WTC11 (cell line): ENCODE measurements around the gene VPREB3. TPM values are rescaled to one million over a fixed set of nuclear protein-coding genes. Genes with fewer than 3 reads are reported as not detected.
"Not testable (repeated sequence)": the region's sequence is repeated elsewhere in the genome, so short reads cannot be mapped to it uniquely, and the experiment has no call there.

Experiments used
- ATAC-seq: fragments of 200-7000 bp; cut with Tn5 transposase; 2 replicates; pipeline ENCODE4 v1.10.0; 2021; ENCODE audit warnings: mild to moderate bottlenecking, moderate library complexity
- CTCF ChIA-PET: fragments of 300-600 bp; sonication (Branson Sonifier 250); formaldehyde crosslinking; loops from one replicate; lab custom pipeline; 2021; ENCODE audit warnings: antibody characterized with exemption; lab: Charles Lee
- POLR2A ChIA-PET: fragments of 350-600 bp; sonication (Branson Sonifier 250); formaldehyde crosslinking; loops from one replicate; lab custom pipeline; 2021; ENCODE audit warnings: antibody characterized with exemption; lab: Charles Lee
- DNase-seq: peaks from one replicate; pipeline ENCODE4 v3.0.0; 2021; ENCODE audit warnings: low spot score
- H3K27ac Mint-ChIP-seq: 2 replicates; pipeline ENCODE4 v1.8.0; 2021; ENCODE audit warnings: mixed read lengths
- H3K27me3 Mint-ChIP-seq: 2 replicates; pipeline ENCODE4 v1.8.0; 2021; ENCODE audit warnings: low read depth, mild to moderate bottlenecking, moderate library complexity, mixed read lengths
- H3K36me3 Mint-ChIP-seq: 2 replicates; pipeline ENCODE4 v1.8.0; 2021; ENCODE audit warnings: mixed read lengths
- H3K4me1 Mint-ChIP-seq: 2 replicates; pipeline ENCODE4 v1.8.0; 2022; ENCODE audit warnings: mixed read lengths
- H3K4me3 Mint-ChIP-seq: 2 replicates; pipeline ENCODE4 v1.8.0; 2021; ENCODE audit warnings: mild to moderate bottlenecking, moderate library complexity, mixed read lengths
- H3K9me3 Mint-ChIP-seq: 2 replicates; pipeline ENCODE4 v1.8.0; 2021; ENCODE audit warnings: mixed read lengths
- CBFB ChIP-seq: sonication (generic); formaldehyde crosslinking; IDR thresholded peaks from 2 replicates; pipeline ENCODE4 v1.8.1; 2022; ENCODE audit warnings: mild to moderate bottlenecking, low read depth, missing genetic modification reagents
- EMX1 ChIP-seq: fragments of 250-450 bp; sonication (Bioruptor Pico); IDR thresholded peaks from 2 replicates; pipeline ENCODE4 v1.8.0; 2021; ENCODE audit warnings: mild to moderate bottlenecking
- ESRRA ChIP-seq: sonication (generic); formaldehyde crosslinking; IDR thresholded peaks from 2 replicates; pipeline ENCODE4 v1.8.1; 2022; ENCODE audit warnings: mild to moderate bottlenecking, missing genetic modification reagents, borderline replicate concordance
- ETV6 ChIP-seq: sonication (generic); formaldehyde crosslinking; IDR thresholded peaks from 2 replicates; pipeline ENCODE4 v1.8.1; 2022; ENCODE audit warnings: mild to moderate bottlenecking, missing genetic modification reagents
- HMGA2 ChIP-seq: fragments of 250-450 bp; sonication (Bioruptor Pico); IDR thresholded peaks from 2 replicates; pipeline ENCODE4 v1.4.0; 2021; ENCODE audit warnings: mild to moderate bottlenecking, moderate library complexity
- SP1 ChIP-seq: sonication (generic); formaldehyde crosslinking; conservative IDR thresholded peaks from 2 replicates; pipeline ENCODE4 v1.8.1; 2022; ENCODE audit warnings: missing genetic modification reagents
- TEAD4 ChIP-seq: sonication (generic); formaldehyde crosslinking; IDR thresholded peaks from 2 replicates; pipeline ENCODE4 v1.8.0; 2022; ENCODE audit warnings: mild to moderate bottlenecking, missing genetic modification reagents
- ZNF219 ChIP-seq: sonication (generic); formaldehyde crosslinking; IDR thresholded peaks from 2 replicates; pipeline ENCODE4 v1.8.0; 2023; ENCODE audit warnings: missing genetic modification reagents, mild to moderate bottlenecking, borderline replicate concordance
- ZNF263 ChIP-seq: sonication (generic); formaldehyde crosslinking; IDR thresholded peaks from 2 replicates; pipeline ENCODE4 v1.8.1; 2022; ENCODE audit warnings: low read depth, mild to moderate bottlenecking, moderate library complexity, missing genetic modification reagents
- ZNF416 ChIP-seq: fragments of 250-450 bp; sonication (Bioruptor Pico); IDR thresholded peaks from 2 replicates; pipeline ENCODE4 v1.9.0; 2021; ENCODE audit warnings: mild to moderate bottlenecking, inconsistent platforms
- ZNF423 ChIP-seq: fragments of 250-450 bp; sonication (Bioruptor Pico); IDR thresholded peaks from 2 replicates; pipeline ENCODE4 v2.1.2; 2022; ENCODE audit warnings: mild to moderate bottlenecking, moderate library complexity
- ZNF671 ChIP-seq: fragments of 250-450 bp; sonication (Bioruptor Pico); IDR thresholded peaks from 2 replicates; pipeline ENCODE4 v1.8.0; 2021; ENCODE audit warnings: mild to moderate bottlenecking
- total RNA-seq: library from RNA; stranded (reverse); gene quantifications from 3 replicates; pipeline ENCODE4 v1.2.3, GENCODE V29; 2021
- TF ChIP-seq, protein P1 (sequence below): sonication (generic); formaldehyde crosslinking; IDR thresholded peaks from 2 replicates; pipeline ENCODE4 v1.8.1; 2023; ENCODE audit warnings: mild to moderate bottlenecking, missing genetic modification reagents
- TF ChIP-seq, protein P2 (sequence below): sonication (generic); formaldehyde crosslinking; IDR thresholded peaks from 2 replicates; pipeline ENCODE4 v1.8.0; 2022; ENCODE audit warnings: mild to moderate bottlenecking, missing genetic modification reagents
- TF ChIP-seq, protein P3 (sequence below): fragments of 250-450 bp; sonication (Bioruptor Pico); IDR thresholded peaks from 2 replicates; pipeline ENCODE4 v1.9.0; 2021; ENCODE audit warnings: moderate library complexity, mild to moderate bottlenecking, inconsistent platforms, borderline replicate concordance
- TF ChIP-seq, protein P4 (sequence below): sonication (generic); formaldehyde crosslinking; IDR thresholded peaks from 2 replicates; pipeline ENCODE4 v1.8.1; 2022; ENCODE audit warnings: mild to moderate bottlenecking, missing genetic modification reagents, moderate library complexity, borderline replicate concordance
- TF ChIP-seq, protein P5 (sequence below): sonication (generic); formaldehyde crosslinking; IDR thresholded peaks from 2 replicates; pipeline ENCODE4 v1.8.0; 2023; ENCODE audit warnings: mild to moderate bottlenecking, missing genetic modification reagents
- TF ChIP-seq, protein P6 (sequence below): fragments of 250-450 bp; sonication (Bioruptor Pico); IDR thresholded peaks from 2 replicates; pipeline ENCODE4 v1.9.0; 2021; ENCODE audit warnings: mild to moderate bottlenecking, borderline replicate concordance
- TF ChIP-seq, protein P7 (sequence below): sonication (generic); formaldehyde crosslinking; IDR thresholded peaks from 2 replicates; pipeline ENCODE4 v1.8.1; 2023; ENCODE audit warnings: mild to moderate bottlenecking, missing genetic modification reagents

VPREB3 gene
- total RNA-seq, 1 experiment from 2014 or later, result 0.81 TPM

DNA sequence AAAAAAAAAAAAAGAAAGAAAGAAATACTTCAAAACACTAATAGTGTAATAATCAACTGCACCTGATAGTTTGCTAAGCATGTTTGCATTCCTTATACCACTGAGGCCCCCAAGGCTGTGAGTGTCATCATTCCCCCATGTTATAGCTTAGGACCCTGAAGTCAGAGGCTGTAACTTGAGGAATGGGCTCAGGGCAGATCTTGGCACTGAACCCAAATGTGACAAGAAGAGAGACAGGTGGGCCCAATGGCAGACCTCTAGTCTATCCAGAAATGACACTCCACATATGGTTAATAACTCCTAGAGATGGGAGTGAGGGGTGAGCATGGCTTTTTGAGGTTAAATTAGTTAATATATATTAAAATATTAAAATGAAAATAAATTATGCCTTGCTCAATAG lies 16.5 kb downstream of the VPREB3 start (continued):
- TF ChIP-seq, protein P1, sequence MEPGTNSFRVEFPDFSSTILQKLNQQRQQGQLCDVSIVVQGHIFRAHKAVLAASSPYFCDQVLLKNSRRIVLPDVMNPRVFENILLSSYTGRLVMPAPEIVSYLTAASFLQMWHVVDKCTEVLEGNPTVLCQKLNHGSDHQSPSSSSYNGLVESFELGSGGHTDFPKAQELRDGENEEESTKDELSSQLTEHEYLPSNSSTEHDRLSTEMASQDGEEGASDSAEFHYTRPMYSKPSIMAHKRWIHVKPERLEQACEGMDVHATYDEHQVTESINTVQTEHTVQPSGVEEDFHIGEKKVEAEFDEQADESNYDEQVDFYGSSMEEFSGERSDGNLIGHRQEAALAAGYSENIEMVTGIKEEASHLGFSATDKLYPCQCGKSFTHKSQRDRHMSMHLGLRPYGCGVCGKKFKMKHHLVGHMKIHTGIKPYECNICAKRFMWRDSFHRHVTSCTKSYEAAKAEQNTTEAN (CRISPR knock-in tag), result no peak
- TF ChIP-seq EMX1, result no peak
- no peak for TF ChIP-seq TEAD4 (CRISPR knock-in tag)
- TF ChIP-seq, all 79 proteins: peak for 0

DNA sequence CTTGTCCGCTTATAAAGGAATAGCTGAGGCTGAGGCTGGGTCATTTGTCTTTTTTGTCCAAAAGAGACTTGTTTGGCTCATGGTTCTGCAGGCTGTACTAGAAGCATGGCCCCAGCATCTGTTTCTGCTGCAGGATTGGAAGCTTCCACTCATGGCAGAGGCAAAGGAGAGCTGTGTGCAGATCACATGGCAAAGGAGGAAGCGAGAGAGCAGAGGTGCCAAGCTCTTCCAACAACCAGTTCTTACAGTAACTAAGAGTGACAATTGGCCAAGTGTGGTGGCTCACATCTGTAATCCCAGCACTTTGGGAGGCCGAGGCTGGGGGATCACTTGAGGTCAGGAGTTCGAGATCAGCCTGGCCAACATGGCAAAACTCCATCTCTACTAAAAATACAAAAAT lies 26.1 kb downstream of the VPREB3 start:
- DNase-seq, H3K27ac Mint-ChIP-seq, CTCF ChIA-PET, H3K4me1 Mint-ChIP-seq, H3K27me3 Mint-ChIP-seq, H3K36me3 Mint-ChIP-seq, POLR2A ChIA-PET, H3K4me3 Mint-ChIP-seq, H3K9me3 Mint-ChIP-seq, ATAC-seq: not testable (repeated sequence)

DNA sequence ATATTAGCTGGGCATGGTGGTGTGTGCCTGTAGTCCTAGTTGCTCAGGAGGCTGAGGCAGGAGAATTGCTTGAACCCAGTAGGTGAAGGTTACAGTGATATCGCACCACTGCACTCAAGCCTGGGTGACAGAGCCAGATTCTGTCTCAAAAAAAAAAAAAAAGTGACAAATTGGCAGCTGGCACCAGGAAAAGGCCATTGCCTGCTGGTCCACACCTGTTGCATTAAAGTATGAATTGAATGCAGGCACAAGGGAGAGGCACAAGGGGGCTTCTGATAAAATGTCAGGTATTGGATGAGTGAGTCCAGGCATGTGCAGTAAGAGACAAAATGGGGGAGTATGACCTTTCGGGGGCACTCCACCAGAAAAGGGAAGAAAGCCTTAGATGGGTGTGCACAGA lies 31.5 kb downstream of the VPREB3 start:
- ATAC-seq (no peak), DNase-seq (no peak)
- 0 out of 2 replicates have a peak, but pooled peaks cover under 1% of the 10 kb centered on the region for H3K27me3 Mint-ChIP-seq
- no peak overlapping the region for H3K4me3 Mint-ChIP-seq
- H3K9me3 Mint-ChIP-seq, result no peaks in the 10 kb centered on the region
- ChIA-PET CTCF (no interaction called here), POLR2A (no interaction called here)
- H3K36me3 Mint-ChIP-seq, result no peaks in the 10 kb centered on the region
- no peaks in the 10 kb centered on the region for H3K4me1 Mint-ChIP-seq
- TF ChIP-seq, protein P2, sequence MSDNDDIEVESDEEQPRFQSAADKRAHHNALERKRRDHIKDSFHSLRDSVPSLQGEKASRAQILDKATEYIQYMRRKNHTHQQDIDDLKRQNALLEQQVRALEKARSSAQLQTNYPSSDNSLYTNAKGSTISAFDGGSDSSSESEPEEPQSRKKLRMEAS, result no peak
- TF ChIP-seq ZNF219 (CRISPR knock-in tag) (no peak), ZNF671 (CRISPR knock-in tag) (no peak), ETV6 (CRISPR knock-in tag) (no peak)
- TF ChIP-seq, protein P3, sequence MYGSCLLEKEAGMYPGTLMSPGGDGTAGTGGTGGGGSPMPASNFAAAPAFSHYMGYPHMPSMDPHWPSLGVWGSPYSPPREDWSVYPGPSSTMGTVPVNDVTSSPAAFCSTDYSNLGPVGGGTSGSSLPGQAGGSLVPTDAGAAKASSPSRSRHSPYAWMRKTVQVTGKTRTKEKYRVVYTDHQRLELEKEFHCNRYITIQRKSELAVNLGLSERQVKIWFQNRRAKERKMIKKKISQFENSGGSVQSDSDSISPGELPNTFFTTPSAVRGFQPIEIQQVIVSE (CRISPR knock-in tag), result no peak
- TF ChIP-seq, protein P4, sequence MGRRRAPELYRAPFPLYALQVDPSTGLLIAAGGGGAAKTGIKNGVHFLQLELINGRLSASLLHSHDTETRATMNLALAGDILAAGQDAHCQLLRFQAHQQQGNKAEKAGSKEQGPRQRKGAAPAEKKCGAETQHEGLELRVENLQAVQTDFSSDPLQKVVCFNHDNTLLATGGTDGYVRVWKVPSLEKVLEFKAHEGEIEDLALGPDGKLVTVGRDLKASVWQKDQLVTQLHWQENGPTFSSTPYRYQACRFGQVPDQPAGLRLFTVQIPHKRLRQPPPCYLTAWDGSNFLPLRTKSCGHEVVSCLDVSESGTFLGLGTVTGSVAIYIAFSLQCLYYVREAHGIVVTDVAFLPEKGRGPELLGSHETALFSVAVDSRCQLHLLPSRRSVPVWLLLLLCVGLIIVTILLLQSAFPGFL (CRISPR knock-in tag), result no peak
- TF ChIP-seq, protein P5, sequence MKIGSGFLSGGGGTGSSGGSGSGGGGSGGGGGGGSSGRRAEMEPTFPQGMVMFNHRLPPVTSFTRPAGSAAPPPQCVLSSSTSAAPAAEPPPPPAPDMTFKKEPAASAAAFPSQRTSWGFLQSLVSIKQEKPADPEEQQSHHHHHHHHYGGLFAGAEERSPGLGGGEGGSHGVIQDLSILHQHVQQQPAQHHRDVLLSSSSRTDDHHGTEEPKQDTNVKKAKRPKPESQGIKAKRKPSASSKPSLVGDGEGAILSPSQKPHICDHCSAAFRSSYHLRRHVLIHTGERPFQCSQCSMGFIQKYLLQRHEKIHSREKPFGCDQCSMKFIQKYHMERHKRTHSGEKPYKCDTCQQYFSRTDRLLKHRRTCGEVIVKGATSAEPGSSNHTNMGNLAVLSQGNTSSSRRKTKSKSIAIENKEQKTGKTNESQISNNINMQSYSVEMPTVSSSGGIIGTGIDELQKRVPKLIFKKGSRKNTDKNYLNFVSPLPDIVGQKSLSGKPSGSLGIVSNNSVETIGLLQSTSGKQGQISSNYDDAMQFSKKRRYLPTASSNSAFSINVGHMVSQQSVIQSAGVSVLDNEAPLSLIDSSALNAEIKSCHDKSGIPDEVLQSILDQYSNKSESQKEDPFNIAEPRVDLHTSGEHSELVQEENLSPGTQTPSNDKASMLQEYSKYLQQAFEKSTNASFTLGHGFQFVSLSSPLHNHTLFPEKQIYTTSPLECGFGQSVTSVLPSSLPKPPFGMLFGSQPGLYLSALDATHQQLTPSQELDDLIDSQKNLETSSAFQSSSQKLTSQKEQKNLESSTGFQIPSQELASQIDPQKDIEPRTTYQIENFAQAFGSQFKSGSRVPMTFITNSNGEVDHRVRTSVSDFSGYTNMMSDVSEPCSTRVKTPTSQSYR (CRISPR knock-in tag), result no peak
- no peak overlapping the region for H3K27ac Mint-ChIP-seq

DNA sequence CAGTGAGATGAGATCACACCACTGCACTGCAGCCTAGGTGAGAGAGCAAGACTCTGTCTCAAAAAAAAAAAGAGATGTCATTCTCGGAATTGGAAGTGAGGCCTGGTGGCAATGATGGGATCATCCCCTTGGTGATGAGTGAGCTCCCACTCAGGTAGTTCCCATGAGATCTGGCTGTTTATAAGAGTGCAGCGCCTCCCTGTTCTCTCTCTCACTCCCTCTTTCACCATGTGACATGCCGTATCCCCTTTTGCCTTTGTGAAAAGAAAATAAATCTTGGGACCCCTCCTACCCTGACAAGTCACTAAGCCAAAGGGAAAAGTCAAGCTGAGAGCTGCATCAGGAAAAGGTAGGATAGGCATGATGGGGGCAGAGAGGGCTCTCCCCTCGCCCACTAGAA lies 32.1 kb downstream of the VPREB3 start:
- Mint-ChIP-seq H3K4me1 (0 out of 2 replicates have a peak, but pooled peaks cover 4% of the 10 kb centered on the region), H3K9me3 (no peaks in the 10 kb centered on the region), H3K36me3 (no peaks in the 10 kb centered on the region), H3K27ac (no peak overlapping the region), H3K4me3 (no peak overlapping the region), H3K27me3 (no peaks in the 10 kb centered on the region)
- no peak for DNase-seq
- ChIA-PET CTCF (interaction anchor here (0.5 kb wide), 1 partner anchor 11 kb away, joined by 3 read pairs; no protein-coding TSS in a partner anchor), POLR2A (no interaction called here)
- no peak for ATAC-seq
- TF ChIP-seq ESRRA (CRISPR knock-in tag), result no peak
- no peak for TF ChIP-seq HMGA2 (CRISPR knock-in tag)
- TF ChIP-seq ZNF263 (CRISPR knock-in tag), result no peak
- TF ChIP-seq, protein P6, sequence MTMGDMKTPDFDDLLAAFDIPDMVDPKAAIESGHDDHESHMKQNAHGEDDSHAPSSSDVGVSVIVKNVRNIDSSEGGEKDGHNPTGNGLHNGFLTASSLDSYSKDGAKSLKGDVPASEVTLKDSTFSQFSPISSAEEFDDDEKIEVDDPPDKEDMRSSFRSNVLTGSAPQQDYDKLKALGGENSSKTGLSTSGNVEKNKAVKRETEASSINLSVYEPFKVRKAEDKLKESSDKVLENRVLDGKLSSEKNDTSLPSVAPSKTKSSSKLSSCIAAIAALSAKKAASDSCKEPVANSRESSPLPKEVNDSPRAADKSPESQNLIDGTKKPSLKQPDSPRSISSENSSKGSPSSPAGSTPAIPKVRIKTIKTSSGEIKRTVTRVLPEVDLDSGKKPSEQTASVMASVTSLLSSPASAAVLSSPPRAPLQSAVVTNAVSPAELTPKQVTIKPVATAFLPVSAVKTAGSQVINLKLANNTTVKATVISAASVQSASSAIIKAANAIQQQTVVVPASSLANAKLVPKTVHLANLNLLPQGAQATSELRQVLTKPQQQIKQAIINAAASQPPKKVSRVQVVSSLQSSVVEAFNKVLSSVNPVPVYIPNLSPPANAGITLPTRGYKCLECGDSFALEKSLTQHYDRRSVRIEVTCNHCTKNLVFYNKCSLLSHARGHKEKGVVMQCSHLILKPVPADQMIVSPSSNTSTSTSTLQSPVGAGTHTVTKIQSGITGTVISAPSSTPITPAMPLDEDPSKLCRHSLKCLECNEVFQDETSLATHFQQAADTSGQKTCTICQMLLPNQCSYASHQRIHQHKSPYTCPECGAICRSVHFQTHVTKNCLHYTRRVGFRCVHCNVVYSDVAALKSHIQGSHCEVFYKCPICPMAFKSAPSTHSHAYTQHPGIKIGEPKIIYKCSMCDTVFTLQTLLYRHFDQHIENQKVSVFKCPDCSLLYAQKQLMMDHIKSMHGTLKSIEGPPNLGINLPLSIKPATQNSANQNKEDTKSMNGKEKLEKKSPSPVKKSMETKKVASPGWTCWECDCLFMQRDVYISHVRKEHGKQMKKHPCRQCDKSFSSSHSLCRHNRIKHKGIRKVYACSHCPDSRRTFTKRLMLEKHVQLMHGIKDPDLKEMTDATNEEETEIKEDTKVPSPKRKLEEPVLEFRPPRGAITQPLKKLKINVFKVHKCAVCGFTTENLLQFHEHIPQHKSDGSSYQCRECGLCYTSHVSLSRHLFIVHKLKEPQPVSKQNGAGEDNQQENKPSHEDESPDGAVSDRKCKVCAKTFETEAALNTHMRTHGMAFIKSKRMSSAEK (CRISPR knock-in tag), result no peak
- TF ChIP-seq, protein P7, sequence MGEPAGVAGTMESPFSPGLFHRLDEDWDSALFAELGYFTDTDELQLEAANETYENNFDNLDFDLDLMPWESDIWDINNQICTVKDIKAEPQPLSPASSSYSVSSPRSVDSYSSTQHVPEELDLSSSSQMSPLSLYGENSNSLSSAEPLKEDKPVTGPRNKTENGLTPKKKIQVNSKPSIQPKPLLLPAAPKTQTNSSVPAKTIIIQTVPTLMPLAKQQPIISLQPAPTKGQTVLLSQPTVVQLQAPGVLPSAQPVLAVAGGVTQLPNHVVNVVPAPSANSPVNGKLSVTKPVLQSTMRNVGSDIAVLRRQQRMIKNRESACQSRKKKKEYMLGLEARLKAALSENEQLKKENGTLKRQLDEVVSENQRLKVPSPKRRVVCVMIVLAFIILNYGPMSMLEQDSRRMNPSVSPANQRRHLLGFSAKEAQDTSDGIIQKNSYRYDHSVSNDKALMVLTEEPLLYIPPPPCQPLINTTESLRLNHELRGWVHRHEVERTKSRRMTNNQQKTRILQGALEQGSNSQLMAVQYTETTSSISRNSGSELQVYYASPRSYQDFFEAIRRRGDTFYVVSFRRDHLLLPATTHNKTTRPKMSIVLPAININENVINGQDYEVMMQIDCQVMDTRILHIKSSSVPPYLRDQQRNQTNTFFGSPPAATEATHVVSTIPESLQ (CRISPR knock-in tag), result no peak
- TF ChIP-seq ZNF416 (CRISPR knock-in tag), result no peak
- no peak for TF ChIP-seq SP1 (CRISPR knock-in tag)
- no peak for TF ChIP-seq ZNF423 (CRISPR knock-in tag)
- TF ChIP-seq CBFB (CRISPR knock-in tag), result no peak
